ENCODE measurements around the gene URI1. TPM values are rescaled to one million over a fixed set of nuclear protein-coding genes. Genes with fewer than 3 reads are reported as not detected.

The URI1 gene
- total and polyA plus RNA-seq, 2 donors (not counting 1 experiment from before 2014, with no cell fraction given), result 21.3 to 54.2 TPM

DNA sequence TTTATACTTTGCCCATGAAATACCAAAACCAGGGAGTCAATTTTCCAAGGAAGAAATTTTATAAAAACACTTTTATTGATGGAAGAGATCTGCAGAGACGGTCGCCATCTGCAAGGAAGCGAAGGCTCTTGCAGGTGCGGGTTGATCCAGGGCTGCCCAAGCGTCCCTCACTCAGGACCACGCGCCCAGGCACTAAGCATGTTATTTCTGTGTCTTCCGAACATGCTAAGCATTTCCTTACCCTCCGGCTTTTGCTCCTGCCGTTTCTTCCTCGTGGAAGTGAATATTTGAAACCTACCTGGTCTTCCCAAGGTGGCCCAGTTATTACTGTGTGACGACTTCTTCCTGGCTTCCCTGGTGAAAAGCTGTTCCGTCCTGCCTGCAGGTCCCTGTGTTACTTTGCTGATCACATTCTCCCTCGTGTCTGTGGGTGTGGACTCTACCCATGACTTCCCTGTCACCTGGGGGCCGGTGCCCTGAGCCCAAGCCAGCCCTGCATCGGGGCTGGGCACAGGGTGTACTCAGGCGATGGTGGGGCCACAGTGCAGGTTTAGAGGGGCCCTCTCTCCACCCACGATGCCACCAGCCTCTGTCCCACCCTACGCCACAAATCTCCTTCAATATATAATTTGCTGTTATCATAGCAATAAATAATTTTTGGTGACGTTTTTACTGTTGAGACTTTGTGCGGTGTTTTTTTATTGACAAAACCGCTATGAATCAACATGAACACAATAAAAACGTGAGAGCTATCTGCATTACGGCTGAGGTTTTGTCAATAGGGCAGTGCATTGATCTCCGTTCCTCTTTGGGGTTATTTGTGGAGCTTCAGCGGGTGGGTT, 119.4 kb downstream of the URI1 start:
- no peak overlapping the region for H3K9ac ChIP-seq (ENCODE audit: low read length)
- peaks cover 0 to 5% (median 0%) of the 10 kb centered on the region in 4 experiments for H3K27me3 ChIP-seq (replicated peaks in 1 of 4; ENCODE audit: control extremely low read depth in 1 of 4, control insufficient read depth in 3 of 4, insufficient read depth in 4 of 4, low read length in 3 of 4)
- Mint-ChIP-seq H3K4me3 (no peak overlapping the region), H3K9me3 (ENCODE audit: insufficient read depth) (no peaks in the 10 kb centered on the region), H3K4me1 (no peaks in the 10 kb centered on the region), H3K27ac (no peak overlapping the region), H3K27me3 (peaks cover 6% of the 10 kb centered on the region)
- H2AFZ ChIP-seq (ENCODE audit: insufficient read depth, low read depth, low read length, poor library complexity, severe bottlenecking), result no peak overlapping the region
- no peaks in the 10 kb centered on the region for H3K4me1 ChIP-seq (ENCODE audit: control insufficient read depth in 2 of 2, insufficient read depth in 2 of 2, low read length in 2 of 2)
- no peak overlapping the region for H3K4me2 ChIP-seq (replicated peaks; ENCODE audit: low read depth, low read length, poor library complexity, severe bottlenecking)
- WGBS (ENCODE audit: insufficient coverage), result 78% methylated on average over 21 of the region's 26 CpGs
- H3K79me2 ChIP-seq (ENCODE audit: control insufficient read depth, insufficient read depth, low read length), result no peaks in the 10 kb centered on the region
- H3K36me3 ChIP-seq (replicated peaks in 1 of 2; ENCODE audit: control extremely low read depth in 1 of 2, control insufficient read depth in 1 of 2, extremely low read depth in 1 of 2, insufficient read depth in 2 of 2, low read length in 1 of 2), result no peaks in the 10 kb centered on the region
- TF ChIP-seq EZH2 (IDR thresholded peaks at IDR 0.05; ENCODE audit: borderline replicate concordance, insufficient read depth, low read depth, low read length, poor library complexity, severe bottlenecking), result no peak
- TF ChIP-seq, protein P1, sequence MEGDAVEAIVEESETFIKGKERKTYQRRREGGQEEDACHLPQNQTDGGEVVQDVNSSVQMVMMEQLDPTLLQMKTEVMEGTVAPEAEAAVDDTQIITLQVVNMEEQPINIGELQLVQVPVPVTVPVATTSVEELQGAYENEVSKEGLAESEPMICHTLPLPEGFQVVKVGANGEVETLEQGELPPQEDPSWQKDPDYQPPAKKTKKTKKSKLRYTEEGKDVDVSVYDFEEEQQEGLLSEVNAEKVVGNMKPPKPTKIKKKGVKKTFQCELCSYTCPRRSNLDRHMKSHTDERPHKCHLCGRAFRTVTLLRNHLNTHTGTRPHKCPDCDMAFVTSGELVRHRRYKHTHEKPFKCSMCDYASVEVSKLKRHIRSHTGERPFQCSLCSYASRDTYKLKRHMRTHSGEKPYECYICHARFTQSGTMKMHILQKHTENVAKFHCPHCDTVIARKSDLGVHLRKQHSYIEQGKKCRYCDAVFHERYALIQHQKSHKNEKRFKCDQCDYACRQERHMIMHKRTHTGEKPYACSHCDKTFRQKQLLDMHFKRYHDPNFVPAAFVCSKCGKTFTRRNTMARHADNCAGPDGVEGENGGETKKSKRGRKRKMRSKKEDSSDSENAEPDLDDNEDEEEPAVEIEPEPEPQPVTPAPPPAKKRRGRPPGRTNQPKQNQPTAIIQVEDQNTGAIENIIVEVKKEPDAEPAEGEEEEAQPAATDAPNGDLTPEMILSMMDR (IDR thresholded peaks at IDR 0.05), result no peak
- no peak overlapping the region for H3K27ac ChIP-seq (ENCODE audit: low read length in 2 of 2)
- ChIA-PET POLR2A (no interaction called here), CTCF (interaction anchor here (0.9 kb wide), 1 partner anchor 331 kb away, joined by 3 read pairs; no protein-coding TSS in a partner anchor)
- DNase-seq (no peak), ATAC-seq (ENCODE audit: low read depth) (no peak)
- no peaks in the 10 kb centered on the region for H4K20me1 ChIP-seq (ENCODE audit: control insufficient read depth, insufficient read depth, low read length, poor library complexity, severe bottlenecking)
- no peak overlapping the region for H3K4me3 ChIP-seq (ENCODE audit: control extremely low read depth in 1 of 5, extremely low read depth in 1 of 5, insufficient read depth in 1 of 5, low read depth in 2 of 5, low read length in 4 of 5)
- intact Hi-C loops (cut with micrococcal nuclease), result no loop called here
- peaks cover 0 to 8% (median 1%) of the 10 kb centered on the region in 3 donors for H3K9me3 ChIP-seq (ENCODE audit: control extremely low read depth in 1 of 3, control insufficient read depth in 2 of 3, insufficient read depth in 1 of 3, low read length in 2 of 3)
